Esophagus squamous epithelium (tissue), 5 donors: Measurements from ENCODE around the gene GRK4. TPM values are rescaled to one million over a fixed set of nuclear protein-coding genes. Genes with fewer than 3 reads are reported as not detected.
A peak's percentile ranks its signal among the peaks of the same experiment; 100 is the strongest.
"Not testable (repeated sequence)": the region's sequence is repeated elsewhere in the genome, so short reads cannot be mapped to it uniquely, and the experiment has no call there.

ENCODE experiments used
- DNase-seq: peaks from one replicate; lab custom pipeline; 2025; lab: John Stamatoyannopoulos, UW
- H3K27ac ChIP-seq, 4 donors: fragments of 200-600 bp; sonication (generic); one replicate each; pipeline ENCODE4 v1.5.1; 2016 to 2019; ENCODE audit warnings: mild to moderate bottlenecking in 1 of 4
- H3K27me3 ChIP-seq, 4 donors: fragments of 200-600 bp; sonication (generic); 1 replicate in 3 of 4; 2 replicates in 1 of 4; pipeline versions ENCODE4 v1.5.1 to v1.6.0; 2017 to 2021; ENCODE audit warnings: antibody characterized with exemption in 1 of 4
- H3K36me3 ChIP-seq, 3 donors: fragments of 200-600 bp; sonication (generic); one replicate each; pipeline ENCODE4 v1.5.1; 2016 to 2019
- H3K4me1 ChIP-seq, 3 donors: fragments of 200-600 bp; sonication (generic); one replicate each; pipeline ENCODE4 v1.5.1; 2017 to 2019
- H3K4me3 ChIP-seq, 4 donors: fragments of 200-600 bp; sonication (generic); 1 replicate in 3 of 4; 2 replicates in 1 of 4; pipeline ENCODE4 v1.5.1; 2016 to 2019; ENCODE audit warnings: mild to moderate bottlenecking in 2 of 4, moderate library complexity in 1 of 4
- H3K9me3 ChIP-seq, 3 donors: fragments of 200-600 bp; sonication (generic); one replicate each; pipeline ENCODE4 v1.5.1; 2016 to 2019
- CTCF ChIP-seq, 6 experiments: fragments of 450-650 bp in 4 of 6; fragments of 200-600 bp in 2 of 6; sonication (generic) in 2 of 6; IDR thresholded peaks; one replicate each; pipeline ENCODE4 v1.5.1; 2016 to 2019; ENCODE audit warnings: antibody characterized with exemption in 6 of 6, mild to moderate bottlenecking in 4 of 6, moderate library complexity in 4 of 6
- POLR2A ChIP-seq, 4 donors: fragments of 450-650 bp; IDR thresholded peaks; one replicate each; pipeline ENCODE4 v1.6.1; 2017; ENCODE audit warnings: antibody characterized with exemption in 4 of 4, mild to moderate bottlenecking in 4 of 4, moderate library complexity in 3 of 4
- WGBS, 2 donors: methylation state at CpG; one replicate each; pipeline ENCODE4 v1.1.5; 2018; 5-methylcytosine and 5-hydroxymethylcytosine counted together
- intact Hi-C: fragments of 100-400 bp; cut with DNase I; formaldehyde crosslinking; loops from one replicate; pipeline ENCODE4 v1.15.0; 2022
- total RNA-seq, 4 donors: library from RNA; depleted of rRNA; stranded (reverse); fragments of >200 nt; gene quantifications; one replicate each; pipeline ENCODE4 v1.1.0, GENCODE V29; 2016
- donor health status: DM: yes; HTN: yes; CAD: no.

GRK4 gene
- total RNA-seq, 4 donors from 2014 or later = 2.9 to 5.5 (median 3.7) TPM

GRCh38 chr4:2944091-2944482 lies 19.3 kb upstream of the GRK4 start:
- H3K27ac ChIP-seq = no peak overlapping the region
- intact Hi-C loops = no loop called here
- no peak overlapping the region for H3K4me3 ChIP-seq

GRCh38 chr4:2944586-2945526 lies 18.5 kb upstream of the GRK4 start:
- intact Hi-C loops = no loop called here
- Histone ChIP-seq H3K9me3 (no peaks in the 10 kb centered on the region), H3K4me3 (no peak overlapping the region), H3K27me3 (no peaks in the 10 kb centered on the region), H3K36me3 (peaks cover 57 to 100% (median 71%) of the 10 kb centered on the region in 3 donors), H3K27ac (peak overlapping the region in 1 of 4 donors; percentile 7), H3K4me1 (peaks cover 0 to 13% (median 0%) of the 10 kb centered on the region in 3 donors)
- TF ChIP-seq CTCF (IDR thresholded peaks at IDR 0.05) (no peak), POLR2A (IDR thresholded peaks at IDR 0.05) (peak in 1 of 4 donors; percentile 19)
- no peak for DNase-seq
- WGBS, 2 donors = 86 to 91% methylated on average over 17 to 21 of the region's 30 CpGs

More at GRCh38 chr4:2944091-2944482, 19.3 kb upstream of the GRK4 start:
- DNase-seq = no peak
- whole genome bisulfite sequencing, 2 donors = 88 to 93% methylated on average over 9 to 11 of the region's 11 CpGs
- H3K4me1 ChIP-seq = peaks cover 0 to 21% (median 0%) of the 10 kb centered on the region in 3 donors
- no peaks in the 10 kb centered on the region for H3K9me3 ChIP-seq
- TF ChIP-seq CTCF (IDR thresholded peaks at IDR 0.05) (no peak), POLR2A (IDR thresholded peaks at IDR 0.05) (no peak)
- peaks cover 58 to 100% (median 69%) of the 10 kb centered on the region in 3 donors for H3K36me3 ChIP-seq
- no peaks in the 10 kb centered on the region for H3K27me3 ChIP-seq

- DNase-seq, H3K27ac ChIP-seq, H3K4me3 ChIP-seq, H3K9me3 ChIP-seq, intact Hi-C loops, H3K27me3 ChIP-seq: not testable (repeated sequence)
- WGBS, 2 donors = 83 to 87% methylated on average over 21 to 26 of the region's 30 CpGs
- Histone ChIP-seq H3K36me3 (peaks cover 54 to 100% (median 71%) of the 10 kb centered on the region in 3 donors), H3K4me1 (peaks cover 0 to 11% (median 0%) of the 10 kb centered on the region in 3 donors)
Measured at GRCh38 chr4:2945619-2946604, 17.5 kb upstream of the GRK4 start.

GRCh38 chr4:2946812-2947600 lies 16.4 kb upstream of the GRK4 start:
- Histone ChIP-seq H3K9me3 (no peaks in the 10 kb centered on the region), H3K27me3 (no peaks in the 10 kb centered on the region), H3K4me3 (no peak overlapping the region), H3K4me1 (peaks cover 0 to 11% (median 0%) of the 10 kb centered on the region in 3 donors), H3K27ac (no peak overlapping the region), H3K36me3 (peaks cover 43 to 100% (median 70%) of the 10 kb centered on the region in 3 donors)
- WGBS, 2 donors = 94 to 99% methylated on average over 8 to 18 of the region's 19 CpGs
- TF ChIP-seq CTCF (IDR thresholded peaks at IDR 0.05) = no peak
- no peak for TF ChIP-seq POLR2A (IDR thresholded peaks at IDR 0.05)
- intact Hi-C loops = no loop called here
- no peak for DNase-seq

- WGBS, 2 donors = 70 to 74% methylated on average over 8 to 11 of the region's 11 CpGs
- H3K9me3 ChIP-seq = no peaks in the 10 kb centered on the region
- H3K27me3 ChIP-seq = no peaks in the 10 kb centered on the region
- H3K4me3 ChIP-seq = no peak overlapping the region
- peaks cover 0 to 4% (median 0%) of the 10 kb centered on the region in 3 donors for H3K4me1 ChIP-seq
- intact Hi-C loops = no loop called here
- H3K27ac ChIP-seq = no peak overlapping the region
- TF ChIP-seq CTCF (IDR thresholded peaks at IDR 0.05) = no peak
- no peak for TF ChIP-seq POLR2A (IDR thresholded peaks at IDR 0.05)
- no peak for DNase-seq
- peaks cover 37 to 100% (median 69%) of the 10 kb centered on the region in 3 donors for H3K36me3 ChIP-seq
Measured at GRCh38 chr4:2947926-2948325, 15.4 kb upstream of the GRK4 start.
